Measurements from ENCODE around the gene ZNF74. TPM values are rescaled to one million over a fixed set of nuclear protein-coding genes. Genes with fewer than 3 reads are reported as not detected.
"Not testable (repeated sequence)": the region's sequence is repeated elsewhere in the genome, so short reads cannot be mapped to it uniquely, and the experiment has no call there.

The ZNF74 gene
- total RNA-seq, 4 donors from 2014 or later, result 9.8 to 15.0 (median 12.0) TPM

DNA sequence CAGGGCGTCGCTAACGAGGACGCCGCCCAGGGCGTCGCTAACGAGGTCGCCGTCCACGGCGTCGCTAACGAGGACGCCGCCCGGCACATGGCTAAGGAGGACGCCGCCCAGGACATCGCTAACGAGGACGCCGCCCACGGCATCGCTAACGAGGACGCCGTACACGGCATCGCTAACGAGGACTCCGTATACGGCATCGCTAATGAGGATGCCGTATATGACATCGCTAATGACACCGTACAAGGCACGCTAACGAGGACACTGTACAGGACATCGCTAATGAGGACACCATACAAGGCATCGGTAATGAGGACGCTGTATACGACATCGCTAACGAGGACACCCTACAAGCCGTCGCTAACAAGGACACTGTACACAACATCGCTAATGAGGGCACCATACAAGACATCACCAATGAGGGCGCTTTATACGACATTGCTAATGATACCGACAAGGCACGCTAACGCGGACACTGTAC lies 32.2 kb upstream of the ZNF74 start:
- H3K36me3 ChIP-seq; H3K9me3 ChIP-seq; H3K27me3 ChIP-seq; H3K4me1 ChIP-seq; H3K27ac ChIP-seq; DNase-seq; intact Hi-C loops (cut with DNase I); H3K4me3 ChIP-seq (replicated peaks in 1 of 3): not testable (repeated sequence)
- 93% methylated on average over 54 of the region's 54 CpGs for WGBS, 2 donors

DNA sequence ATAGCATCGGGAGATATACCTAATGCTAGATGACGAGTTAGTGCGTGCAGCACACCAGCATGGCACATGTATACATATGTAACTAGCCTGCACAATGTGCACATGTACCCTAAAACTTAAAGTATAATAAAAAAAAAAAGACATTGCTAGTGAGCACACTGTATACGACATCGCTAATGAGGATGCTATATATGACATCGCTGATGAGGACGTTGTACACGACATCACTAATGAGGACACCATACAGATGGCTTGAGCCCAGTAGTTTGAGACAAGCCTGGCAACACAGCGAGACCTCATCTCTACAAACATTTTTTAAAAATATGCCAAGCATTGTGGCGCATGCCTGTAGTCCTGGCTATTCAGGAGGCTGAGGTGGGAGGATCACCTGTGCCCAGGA lies 31.5 kb upstream of the ZNF74 start:
- 94 to 96% methylated on average over 10 of the region's 10 CpGs for WGBS, 2 donors

DNA sequence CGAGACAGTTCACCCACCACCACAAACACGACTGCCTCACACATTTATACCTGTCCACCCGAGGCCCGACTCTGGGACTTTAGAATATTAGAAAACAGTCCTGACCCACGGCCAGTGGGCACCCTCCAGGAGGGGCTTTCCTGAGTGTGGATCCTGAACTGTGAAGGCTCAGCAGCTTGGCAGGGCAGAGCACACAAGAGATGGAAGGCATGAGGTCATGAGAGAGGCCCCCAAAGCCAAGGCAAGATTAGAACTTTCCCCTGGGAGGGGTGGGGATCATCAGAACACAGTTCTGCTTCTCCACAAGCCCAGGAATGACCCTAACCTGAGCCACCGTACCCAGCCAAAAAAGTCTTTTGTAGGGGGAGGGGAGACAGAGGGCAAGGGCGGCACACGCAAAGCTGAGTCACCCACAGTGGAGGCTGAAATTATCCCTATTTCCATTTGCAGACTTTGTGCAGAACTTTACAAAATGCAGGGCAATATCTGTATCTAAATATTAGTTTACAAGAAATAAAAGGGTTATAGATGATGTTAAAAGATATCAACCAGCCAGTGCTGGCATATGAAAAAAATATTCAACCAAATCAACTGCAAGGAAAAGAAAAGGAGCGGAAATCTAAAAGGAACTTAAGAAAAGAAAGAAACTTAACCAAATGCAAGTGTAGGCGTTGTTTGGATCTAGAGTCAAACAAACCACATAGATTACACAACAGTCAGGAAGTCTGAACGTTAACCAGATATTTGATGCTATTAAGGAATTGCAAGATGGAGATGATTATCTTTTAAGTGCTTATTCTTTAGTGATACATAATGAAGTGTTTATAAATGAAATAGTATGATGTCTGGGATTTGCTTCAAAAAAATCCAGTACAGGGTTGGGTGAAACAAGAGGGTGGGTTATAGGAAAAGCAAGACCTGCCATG lies 29.4 kb upstream of the ZNF74 start:
- H3K4me1 ChIP-seq; intact Hi-C loops (cut with DNase I); H3K36me3 ChIP-seq; H3K9me3 ChIP-seq; H3K27me3 ChIP-seq; H3K27ac ChIP-seq; DNase-seq; H3K4me3 ChIP-seq (replicated peaks in 1 of 3): not testable (repeated sequence)
- 76 to 84% methylated on average over 10 to 11 of the region's 11 CpGs for WGBS, 2 donors

More for the DNA sequence above, 31.5 kb upstream of the ZNF74 start:
- H3K9me3 ChIP-seq; H3K36me3 ChIP-seq; intact Hi-C loops (cut with DNase I); H3K27me3 ChIP-seq; H3K27ac ChIP-seq; DNase-seq; H3K4me1 ChIP-seq; H3K4me3 ChIP-seq (replicated peaks in 1 of 3): not testable (repeated sequence)

DNA sequence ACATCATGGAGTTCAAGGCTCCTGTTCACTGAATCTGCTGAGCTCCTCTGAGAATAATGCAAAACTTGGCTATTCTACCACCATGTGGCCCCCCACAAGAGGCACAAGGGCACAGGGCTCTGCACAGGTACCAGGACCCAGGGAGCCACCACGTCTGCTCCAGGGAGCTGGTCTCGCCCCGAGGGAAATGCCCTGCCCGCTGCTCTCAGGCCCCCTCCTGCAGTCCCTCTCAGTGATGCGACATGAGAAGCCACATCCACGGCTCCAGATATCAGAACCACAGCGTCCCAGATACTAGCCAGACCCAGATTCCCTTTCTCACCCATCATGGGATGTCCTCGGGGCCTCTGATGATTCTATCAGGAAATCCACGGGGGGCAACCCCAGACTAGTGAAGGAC lies 27.1 kb upstream of the ZNF74 start:
- H3K4me1 ChIP-seq; intact Hi-C loops (cut with DNase I); H3K9me3 ChIP-seq; H3K4me3 ChIP-seq (replicated peaks in 1 of 3); H3K36me3 ChIP-seq; DNase-seq; H3K27me3 ChIP-seq; H3K27ac ChIP-seq: not testable (repeated sequence)
- 86% methylated on average over 4 to 7 of the region's 9 CpGs for WGBS, 2 donors

DNA sequence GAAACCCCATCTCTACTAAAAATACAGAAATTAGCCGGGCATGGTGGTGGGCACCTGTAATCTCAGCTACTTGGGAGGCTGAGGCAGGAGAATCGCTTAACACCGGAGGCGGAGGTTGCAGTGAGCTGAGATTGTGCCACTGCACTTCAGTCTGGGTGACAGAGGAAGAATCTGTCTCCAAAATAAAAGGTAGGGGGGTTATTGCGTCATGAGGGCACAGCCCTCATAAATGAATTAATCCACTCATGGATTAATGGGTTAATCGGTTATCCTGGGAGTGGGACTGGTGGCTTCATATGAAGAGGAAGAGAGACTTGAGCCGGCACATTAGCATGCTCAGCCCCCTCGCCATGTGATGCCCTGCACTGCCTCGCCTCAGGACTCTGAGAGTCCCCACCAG lies 25.1 kb upstream of the ZNF74 start:
- H3K27ac ChIP-seq; H3K4me1 ChIP-seq; H3K4me3 ChIP-seq (replicated peaks in 1 of 3); H3K9me3 ChIP-seq; intact Hi-C loops (cut with DNase I); H3K27me3 ChIP-seq; DNase-seq; H3K36me3 ChIP-seq: not testable (repeated sequence)
- 88 to 93% methylated on average over 6 to 7 of the region's 9 CpGs for WGBS, 2 donors

DNA sequence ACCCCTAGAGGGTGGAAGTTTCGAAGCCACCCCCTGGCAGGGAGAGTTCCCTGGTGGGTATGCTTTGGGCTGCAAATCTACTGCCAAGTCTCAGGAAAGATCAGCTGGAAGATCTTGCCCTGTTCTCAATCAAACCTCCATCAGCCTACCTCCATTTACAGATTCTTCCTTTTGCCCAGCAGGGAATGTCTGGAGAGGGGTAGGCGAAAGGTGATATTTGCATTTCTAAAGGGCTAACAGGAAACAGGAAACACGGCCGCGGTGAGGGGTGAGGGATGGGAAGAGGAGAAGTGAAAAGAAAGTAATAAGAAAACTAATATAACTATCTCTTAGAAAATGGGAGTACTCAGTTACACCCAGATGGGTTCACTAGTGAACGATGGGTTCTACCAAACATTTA lies 22.3 kb upstream of the ZNF74 start:
- DNase-seq; H3K27ac ChIP-seq; H3K4me1 ChIP-seq; H3K9me3 ChIP-seq; H3K4me3 ChIP-seq (replicated peaks in 1 of 3); H3K27me3 ChIP-seq; H3K36me3 ChIP-seq; intact Hi-C loops (cut with DNase I): not testable (repeated sequence)
- 80% methylated on average over 1 of the region's 6 CpGs; no CpG with 5 or more reads in 1 of the 2 donors for WGBS, 2 donors

DNA sequence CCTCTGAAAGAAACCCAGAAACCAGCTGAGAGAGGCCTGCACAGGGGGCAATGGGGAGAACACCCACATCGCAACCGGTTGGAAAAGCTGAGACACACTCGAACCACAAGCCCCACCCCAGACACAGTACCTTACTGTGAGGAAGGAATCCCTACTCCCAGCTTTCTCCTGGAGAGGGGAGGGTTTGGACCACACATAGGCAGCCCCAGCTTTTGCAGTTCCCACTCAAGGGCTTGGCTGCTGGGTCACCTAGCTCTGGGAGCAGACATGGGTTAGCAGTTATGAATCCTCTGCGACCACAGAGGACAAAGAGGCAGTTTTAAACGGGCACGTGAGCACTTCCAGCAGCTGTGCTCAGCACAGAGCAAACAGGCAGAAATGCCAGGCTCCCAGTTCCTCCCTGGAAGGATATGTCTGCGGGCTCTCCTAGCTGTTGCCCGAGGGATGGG lies 21.5 kb upstream of the ZNF74 start:
- DNase-seq; H3K4me1 ChIP-seq; H3K27ac ChIP-seq; H3K4me3 ChIP-seq (replicated peaks in 1 of 3); intact Hi-C loops (cut with DNase I); H3K36me3 ChIP-seq; H3K9me3 ChIP-seq; H3K27me3 ChIP-seq: not testable (repeated sequence)
- 19% methylated on average over 3 of the region's 8 CpGs; no CpG with 5 or more reads in 1 of the 2 donors for WGBS, 2 donors

DNA sequence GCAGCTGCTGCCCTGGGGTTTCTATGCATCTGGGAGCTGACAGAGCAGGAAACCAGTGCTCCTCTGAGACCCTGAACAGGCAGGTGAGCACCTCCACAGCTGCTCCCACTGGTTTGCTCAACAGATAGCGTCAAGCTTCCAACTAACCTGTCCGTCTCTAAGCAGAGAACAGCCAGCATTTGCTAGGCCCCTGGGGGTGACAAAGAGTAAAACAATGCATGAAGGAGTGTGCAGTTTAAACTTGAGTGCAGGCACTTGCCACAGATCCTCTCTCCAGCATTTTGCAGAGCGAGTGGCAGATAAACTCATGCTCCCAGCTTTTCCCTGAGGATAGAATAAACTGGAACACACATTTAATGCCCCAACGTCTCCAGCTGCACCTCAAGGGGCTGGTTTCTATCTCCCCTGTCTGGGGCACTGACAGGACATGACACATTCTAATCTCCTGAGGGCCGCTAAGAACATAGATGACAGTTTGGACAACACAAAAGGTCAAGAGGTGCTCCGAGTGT lies 20.7 kb upstream of the ZNF74 start:
- H3K27ac ChIP-seq; H3K4me1 ChIP-seq; H3K9me3 ChIP-seq; intact Hi-C loops (cut with DNase I); H3K27me3 ChIP-seq; H3K36me3 ChIP-seq; H3K4me3 ChIP-seq (replicated peaks in 1 of 3): not testable (repeated sequence)
- peak; percentile 17 to 29 for DNase-seq
- 41 to 44% methylated on average over 6 of the region's 6 CpGs for WGBS, 2 donors

DNA sequence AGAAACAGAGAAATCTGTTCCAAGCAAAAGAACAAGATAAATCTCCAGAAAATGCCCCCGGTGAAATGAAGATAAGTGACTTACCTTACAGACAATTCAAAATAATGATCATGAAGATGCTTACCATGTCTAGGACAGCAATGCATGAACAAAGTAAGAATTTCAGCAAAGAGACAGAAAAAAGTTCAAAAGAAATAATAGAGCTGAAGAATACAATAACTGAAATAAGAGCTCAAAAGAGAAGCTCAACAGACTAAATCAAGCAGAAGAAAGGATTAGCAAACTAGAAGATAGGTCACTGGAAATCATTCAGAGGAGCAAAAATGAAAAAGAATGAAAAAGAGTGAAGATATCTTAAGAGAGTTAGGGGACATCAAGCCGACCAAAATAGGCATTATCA lies 19.8 kb upstream of the ZNF74 start:
- H3K9me3 ChIP-seq; H3K4me1 ChIP-seq; H3K4me3 ChIP-seq (replicated peaks in 1 of 3); intact Hi-C loops (cut with DNase I); H3K36me3 ChIP-seq; H3K27me3 ChIP-seq; DNase-seq; H3K27ac ChIP-seq: not testable (repeated sequence)
- 97 to 98% methylated on average over 1 of the region's 2 CpGs for WGBS, 2 donors

DNA sequence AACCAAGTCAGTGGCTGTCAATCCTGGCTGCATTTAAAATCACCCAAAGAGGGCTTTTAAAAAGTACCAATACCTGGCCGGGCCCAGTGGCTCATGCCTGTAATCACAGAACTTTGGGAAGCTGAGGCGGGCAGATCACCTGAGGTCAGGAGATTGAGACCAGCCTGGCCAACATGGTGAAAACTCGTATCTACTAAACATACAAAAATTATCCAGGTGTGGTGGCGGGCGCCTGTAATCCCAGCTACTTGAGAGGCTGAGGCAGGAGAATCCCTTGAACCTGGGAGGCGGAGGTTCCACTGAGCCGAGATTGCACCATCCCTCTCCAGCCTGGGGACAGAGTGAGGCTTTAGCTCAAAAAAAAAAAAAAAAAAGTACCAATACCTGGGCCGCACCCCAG lies 17.7 kb upstream of the ZNF74 start:
- H3K4me3 ChIP-seq (replicated peaks in 1 of 3); intact Hi-C loops (cut with DNase I); H3K36me3 ChIP-seq; DNase-seq; H3K27ac ChIP-seq; H3K9me3 ChIP-seq; H3K27me3 ChIP-seq; H3K4me1 ChIP-seq: not testable (repeated sequence)
- whole genome bisulfite sequencing, 2 donors, result 90 to 92% methylated on average over 8 of the region's 8 CpGs

DNA sequence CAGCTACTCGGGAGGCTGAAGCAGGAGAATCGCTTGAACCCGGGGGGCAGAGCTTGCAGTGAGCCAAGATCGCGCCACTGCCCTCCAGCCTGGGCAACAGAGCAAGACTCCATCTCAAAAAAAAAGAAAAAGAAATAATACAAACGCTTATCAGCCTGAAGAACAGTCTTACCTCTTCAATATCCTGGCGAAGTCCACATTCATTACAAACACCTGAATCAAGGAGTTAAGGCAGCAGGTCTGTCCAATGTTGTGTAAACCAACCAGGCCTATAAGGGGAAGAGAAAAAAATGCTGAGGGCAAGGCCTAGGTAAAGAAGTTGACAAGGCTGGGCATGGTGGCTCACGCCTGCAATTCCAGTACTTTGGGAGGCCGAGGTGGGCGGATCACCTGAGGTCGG lies 17.0 kb upstream of the ZNF74 start:
- H3K9me3 ChIP-seq; H3K27ac ChIP-seq; H3K4me1 ChIP-seq; H3K27me3 ChIP-seq; intact Hi-C loops (cut with DNase I); DNase-seq; H3K36me3 ChIP-seq; H3K4me3 ChIP-seq (replicated peaks in 1 of 3): not testable (repeated sequence)
- 93% methylated on average over 11 of the region's 11 CpGs for WGBS, 2 donors
